Epithelial cell of prostate (primary cell): ENCODE measurements around the gene FGD5.

Experiments used
- DNase-seq: peaks from one replicate; pipeline ENCODE4 v3.0.0-alpha.2; 2011; ENCODE audit warnings: low read depth, low spot score
- H3K27ac ChIP-seq: fragments of 450-650 bp; 2 replicates; pipeline ENCODE4 v1.5.1; 2017; ENCODE audit warnings: mild to moderate bottlenecking

The FGD5 gene

DNA sequence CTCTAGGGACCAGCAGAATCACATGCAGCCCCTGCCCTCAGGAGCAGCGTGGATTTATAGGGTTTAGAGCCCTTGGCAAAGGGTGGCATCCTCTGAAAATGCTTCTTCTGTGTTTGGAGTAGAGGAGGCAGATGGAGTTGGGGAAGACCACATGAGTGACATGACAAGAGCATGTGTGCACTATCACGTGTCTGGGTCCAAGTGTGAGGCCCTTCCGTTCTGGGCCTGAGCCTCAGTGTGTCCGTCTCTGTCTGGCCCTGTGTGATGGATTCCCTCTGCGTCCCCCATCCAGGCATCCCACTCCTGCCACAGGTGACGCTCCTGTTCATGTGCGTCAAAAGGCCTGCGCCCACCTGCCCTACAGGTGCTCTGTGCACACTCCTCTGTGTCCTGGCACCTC lies 30.1 kb downstream of the FGD5 start:
- DNase-seq: no peak
- no peak overlapping the region for H3K27ac ChIP-seq

DNA sequence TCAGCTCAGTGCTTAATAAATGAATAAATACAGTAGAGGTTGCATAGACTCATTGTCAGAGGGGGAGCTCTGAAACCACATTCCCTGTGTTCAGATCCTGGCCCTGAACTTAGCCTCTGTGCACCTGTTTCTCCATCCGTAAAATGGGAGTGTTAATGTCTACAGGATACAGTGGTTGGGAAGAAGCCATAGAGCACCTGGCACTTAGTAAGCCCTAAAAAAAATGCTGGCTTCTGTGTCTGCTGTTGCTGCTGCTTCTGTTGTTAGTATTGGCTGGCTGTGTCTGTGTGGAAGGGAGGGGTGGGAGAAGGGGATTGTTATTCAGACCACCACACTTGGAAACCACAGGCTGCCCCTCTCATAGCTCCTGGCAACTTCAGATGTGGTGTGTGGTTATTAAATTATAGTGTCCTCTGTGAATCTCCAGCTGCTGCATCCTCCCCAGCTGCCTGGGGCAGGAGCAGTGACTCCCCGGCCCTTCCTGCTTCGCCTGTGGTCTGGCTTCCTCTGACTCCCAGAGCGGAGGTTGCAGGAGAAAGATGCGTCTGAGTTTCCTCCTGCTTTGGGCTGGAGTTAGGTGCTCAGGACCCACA lies 31.0 kb downstream of the FGD5 start:
- no peak overlapping the region for H3K27ac ChIP-seq
- DNase-seq: no peak

DNA sequence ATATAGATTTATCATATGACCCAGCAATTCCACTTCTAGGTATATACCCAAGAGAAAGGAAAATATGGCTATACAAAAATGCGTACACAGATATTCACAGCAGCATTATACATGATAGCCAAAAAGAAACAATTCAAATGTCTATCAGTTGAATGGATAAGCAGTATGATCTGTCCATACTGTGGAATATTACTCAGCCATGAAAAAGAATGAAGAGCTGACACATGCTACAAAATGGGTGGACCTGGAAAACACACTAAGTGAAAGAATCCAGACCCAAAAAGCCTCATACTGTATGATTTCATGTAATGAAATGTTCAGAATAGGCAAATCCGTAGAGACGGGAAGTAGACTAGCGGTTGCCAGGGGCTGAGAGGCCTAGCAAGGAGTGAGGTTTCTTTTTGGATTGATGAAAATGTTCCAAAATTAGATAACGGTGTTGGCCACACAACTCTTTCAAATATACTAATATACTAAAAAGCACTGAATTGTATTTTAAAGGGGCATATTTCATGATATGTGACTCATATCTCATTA lies 33.4 kb downstream of the FGD5 start:
- H3K27ac ChIP-seq: no peak overlapping the region
- no peak for DNase-seq

DNA sequence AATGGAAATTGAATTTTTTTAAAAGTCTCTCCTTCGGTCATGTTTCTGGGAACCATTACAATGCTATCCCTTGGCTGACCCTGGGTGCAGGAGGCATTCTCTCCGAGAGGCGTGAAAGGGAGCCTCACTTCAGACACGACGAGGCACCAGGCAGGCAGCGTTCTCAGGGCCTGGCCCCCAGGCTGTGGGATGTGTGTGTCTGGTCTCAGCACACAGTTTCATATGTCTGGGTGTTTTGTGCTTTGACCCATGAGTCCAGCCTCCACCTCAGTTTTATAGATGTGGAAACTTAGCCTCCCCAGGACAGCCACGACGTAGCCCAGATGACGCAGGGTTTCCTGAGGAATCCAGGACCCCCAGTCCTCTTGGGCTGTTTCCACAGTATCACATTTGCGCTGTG lies 34.0 kb downstream of the FGD5 start:
- no peak for DNase-seq
- no peak overlapping the region for H3K27ac ChIP-seq

DNA sequence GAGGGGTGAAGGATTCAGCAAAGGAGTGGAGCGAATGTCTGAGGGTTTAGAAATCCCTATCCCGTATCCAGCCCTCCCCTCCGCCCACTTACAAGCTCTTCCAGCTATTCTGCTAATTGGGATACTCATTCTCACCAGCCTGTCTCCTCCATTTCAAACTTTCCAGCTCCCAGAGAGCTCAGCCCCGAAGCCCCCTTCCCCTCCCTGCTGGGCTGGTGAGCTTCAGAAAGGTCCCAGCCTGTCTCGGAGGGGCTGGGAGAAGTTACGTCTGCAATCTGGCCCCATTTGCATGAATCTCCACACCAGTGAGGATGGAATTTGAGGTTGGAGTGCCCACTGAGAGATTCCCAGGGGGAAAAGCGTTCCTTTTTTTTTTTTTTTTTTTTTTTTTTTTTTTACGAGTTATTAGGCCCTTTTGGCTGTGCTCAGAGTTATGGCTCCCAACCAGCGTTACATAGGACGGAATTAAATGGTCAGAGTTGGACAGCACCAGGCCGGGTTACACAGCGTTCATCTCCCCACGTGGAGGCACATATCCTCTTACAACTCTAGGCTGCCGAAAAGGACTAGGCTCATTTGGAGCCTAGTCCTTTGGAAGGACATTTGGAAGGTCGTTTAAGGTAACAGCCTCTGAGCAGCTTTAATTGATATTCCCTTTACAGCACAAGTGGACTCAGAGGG lies 34.6 kb downstream of the FGD5 start:
- H3K27ac ChIP-seq: no peak overlapping the region
- no peak for DNase-seq

DNA sequence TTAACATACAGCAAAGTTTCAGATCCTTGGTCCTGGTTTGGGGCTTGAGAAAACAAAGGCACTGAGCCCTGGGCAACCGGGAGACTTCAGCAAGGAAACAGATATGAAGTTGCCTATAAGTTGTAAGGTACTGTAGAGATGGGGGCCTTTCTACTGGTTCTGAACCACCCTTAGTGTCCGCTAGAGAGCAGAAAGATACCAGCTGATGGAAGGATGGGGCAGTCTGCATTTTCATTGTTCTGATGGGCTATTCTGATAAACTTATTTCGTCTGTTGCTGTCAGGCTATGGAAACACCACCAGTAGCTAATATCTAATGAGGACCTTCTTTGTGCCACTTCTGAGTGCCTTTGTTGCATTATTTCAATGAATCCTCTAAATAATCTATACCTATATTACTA lies 38.7 kb downstream of the FGD5 start:
- no peak overlapping the region for H3K27ac ChIP-seq
- no peak for DNase-seq

DNA sequence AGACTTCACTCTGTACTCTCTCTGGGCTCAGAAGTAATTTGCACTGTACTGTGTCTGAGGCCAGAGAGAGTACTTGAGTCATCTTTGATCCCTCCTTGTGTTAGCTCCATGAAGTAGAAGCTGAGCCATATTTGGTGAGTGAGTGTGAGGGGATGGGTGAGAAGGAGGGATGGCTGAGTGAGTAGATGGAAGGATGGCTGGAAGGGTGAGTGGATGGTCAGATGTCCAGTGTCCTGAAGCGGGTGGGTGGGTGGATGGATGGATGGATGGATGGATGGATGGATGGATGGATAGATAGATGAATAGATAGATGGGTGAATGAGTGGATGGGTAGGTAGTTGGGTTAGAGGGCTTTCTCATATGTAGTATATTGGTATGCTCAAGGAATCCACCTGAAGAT lies 39.3 kb downstream of the FGD5 start:
- DNase-seq: no peak
- no peak overlapping the region for H3K27ac ChIP-seq

DNA sequence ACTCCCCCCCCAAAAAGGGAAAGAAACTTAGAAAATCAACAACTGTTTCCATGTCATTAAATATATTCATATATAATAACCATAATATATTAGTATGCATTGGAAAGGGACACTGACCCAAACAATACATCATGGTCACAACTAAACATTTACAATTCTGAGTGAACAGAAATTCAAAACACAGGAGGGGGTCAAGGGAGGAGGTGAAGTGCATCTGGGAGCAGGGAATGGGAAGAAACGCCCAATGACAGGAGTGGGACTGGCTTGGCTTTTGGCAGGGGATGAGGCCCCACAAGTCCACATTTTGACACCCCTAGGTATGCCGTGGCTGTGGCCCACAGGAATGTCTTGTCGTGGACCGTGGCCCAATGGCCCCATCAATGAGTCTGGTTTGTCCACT lies 41.1 kb downstream of the FGD5 start:
- H3K27ac ChIP-seq: no peak overlapping the region
- DNase-seq: no peak

DNA sequence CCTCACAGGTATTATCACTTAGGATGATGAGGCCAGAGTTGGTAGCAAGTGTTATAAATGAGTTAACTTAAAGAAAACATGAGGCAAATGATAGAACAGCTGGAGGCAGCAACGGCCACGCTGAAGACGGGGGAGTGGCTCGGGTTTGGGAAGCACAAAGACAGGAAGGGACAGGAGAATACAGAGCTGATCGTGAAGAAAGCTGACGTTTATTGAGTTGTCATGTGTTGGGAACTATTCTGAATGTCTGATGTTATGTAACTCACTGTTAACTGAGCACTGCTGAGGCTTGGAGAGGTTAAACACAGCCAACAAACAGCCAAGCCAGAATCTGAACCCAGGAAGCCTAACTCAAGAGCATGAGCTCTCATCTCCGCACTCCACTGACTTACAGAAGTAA lies 42.3 kb downstream of the FGD5 start:
- no peak for DNase-seq
- H3K27ac ChIP-seq: no peak overlapping the region

DNA sequence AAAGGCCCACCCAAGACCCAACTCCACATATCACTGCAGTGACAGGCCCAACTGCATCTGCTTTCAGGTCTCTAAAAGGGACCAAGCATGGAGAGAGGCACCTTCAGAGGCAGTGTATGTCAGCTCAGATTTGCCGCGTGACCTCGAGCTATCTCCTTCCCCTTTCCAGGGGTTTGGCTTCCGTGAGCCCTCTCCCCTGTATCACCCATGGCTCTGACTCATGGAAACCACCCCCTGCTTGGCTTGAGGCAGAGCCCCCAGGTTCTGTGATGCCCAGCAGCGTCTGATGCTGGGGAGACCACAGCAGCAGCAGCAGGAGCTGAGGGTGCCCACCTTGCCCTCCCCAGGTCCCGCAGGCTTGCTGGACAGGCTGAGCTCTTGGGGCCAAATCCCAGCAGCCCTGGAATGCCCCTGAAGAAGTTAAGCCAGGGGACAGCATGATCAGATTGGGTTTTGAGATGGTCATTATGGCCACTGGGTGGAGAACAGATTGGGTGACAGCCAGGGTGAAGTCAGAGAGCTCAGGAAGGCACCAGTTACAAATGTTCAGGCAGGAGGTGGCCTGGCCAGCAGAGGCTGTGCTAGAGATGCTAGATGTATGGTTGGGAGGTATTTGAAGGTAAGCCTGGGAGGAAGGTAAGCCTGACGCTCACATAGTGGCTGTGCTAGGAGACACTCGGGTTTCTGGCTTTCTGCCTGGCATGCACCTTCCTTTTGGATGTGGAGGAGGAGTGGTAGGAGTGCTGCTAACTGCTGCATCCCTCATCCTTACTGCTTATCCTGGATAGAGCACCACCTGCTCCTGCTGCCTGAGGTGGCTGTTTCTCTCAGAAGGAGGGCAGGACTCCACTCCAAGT lies 42.9 kb downstream of the FGD5 start:
- no peak for DNase-seq
- no peak overlapping the region for H3K27ac ChIP-seq

DNA sequence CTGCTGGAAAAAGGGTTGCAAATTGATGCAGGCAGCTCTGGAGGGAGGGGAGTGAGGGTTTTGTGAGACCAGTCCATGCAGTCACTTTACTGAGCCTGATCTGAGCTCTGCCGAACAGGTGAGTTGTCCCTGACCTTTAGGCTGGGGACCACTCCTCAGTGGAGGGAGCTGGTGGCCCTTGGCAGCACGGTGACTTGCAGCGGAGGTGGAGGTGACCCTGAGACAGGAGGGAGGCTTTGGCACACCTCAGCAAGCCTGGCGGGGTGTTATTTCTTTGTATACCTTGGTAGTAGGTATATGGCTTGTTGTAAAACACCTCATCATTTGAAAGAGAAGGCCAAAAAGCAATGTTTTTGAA lies 43.5 kb downstream of the FGD5 start:
- no peak for DNase-seq
- no peak overlapping the region for H3K27ac ChIP-seq

DNA sequence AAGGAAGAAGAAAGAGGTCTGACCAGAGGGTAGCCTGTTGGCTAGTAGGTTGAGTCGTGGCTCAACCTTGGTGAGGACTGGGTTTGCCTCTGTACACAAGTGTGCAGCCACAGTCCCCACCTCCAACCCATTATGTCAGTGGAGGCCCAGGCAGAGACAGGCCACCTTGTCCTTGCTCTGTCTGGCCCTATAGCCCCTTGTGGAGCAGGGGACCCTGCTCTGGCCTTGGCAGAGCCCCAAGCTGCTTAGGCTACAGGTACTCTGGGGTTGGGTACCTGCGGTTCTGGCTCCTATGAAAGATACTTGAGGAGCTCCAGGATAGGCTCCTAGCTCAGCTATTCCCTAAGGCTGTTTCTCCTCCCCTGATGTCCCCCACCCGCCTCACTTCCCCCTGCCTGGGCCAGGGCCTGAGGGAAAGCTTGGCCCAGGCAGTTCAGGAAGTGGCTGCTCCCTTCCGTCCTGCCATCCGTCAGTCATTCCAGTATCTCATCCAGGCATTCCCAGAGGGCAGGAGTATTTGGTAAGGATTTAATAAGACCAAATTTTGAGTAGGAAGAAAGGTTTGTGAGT lies 44.0 kb downstream of the FGD5 start:
- no peak for DNase-seq
- H3K27ac ChIP-seq: no peak overlapping the region

DNA sequence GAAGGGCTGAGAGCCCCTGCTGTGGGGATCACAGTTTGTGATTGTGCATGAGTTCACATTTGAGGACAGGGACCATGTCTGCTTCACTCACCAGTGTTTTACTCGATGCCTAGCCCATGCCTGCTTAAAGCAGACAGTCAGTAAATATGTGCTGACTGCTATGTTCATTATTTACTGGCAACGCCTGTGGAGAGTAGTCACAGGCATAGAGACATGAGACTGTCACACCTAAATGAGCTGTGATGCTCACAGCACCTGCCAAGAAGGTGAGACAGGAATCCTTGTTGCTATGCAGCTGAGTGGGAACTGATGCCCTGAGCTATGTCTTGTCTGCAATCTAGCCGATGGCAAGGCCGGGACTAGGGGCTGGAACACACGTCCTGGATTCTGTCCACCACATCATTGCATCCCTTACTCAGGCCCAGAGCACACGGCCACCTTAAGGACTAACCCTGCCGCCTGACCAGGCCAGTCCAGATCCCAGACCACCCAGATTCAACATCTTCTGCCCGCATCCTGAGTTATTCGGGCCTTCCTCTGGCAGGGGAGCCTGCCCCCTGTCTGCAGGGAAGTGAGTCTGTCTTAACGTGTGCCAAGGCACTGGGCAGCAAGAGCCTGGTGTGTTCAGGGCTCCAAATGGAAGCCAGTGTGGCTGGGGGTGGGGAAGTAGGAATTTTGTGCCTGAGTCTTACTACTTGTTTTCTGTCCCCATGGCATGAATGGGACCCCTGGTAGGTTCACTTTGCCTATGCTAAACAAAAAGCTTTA lies 44.8 kb downstream of the FGD5 start:
- no peak overlapping the region for H3K27ac ChIP-seq
- DNase-seq: no peak

DNA sequence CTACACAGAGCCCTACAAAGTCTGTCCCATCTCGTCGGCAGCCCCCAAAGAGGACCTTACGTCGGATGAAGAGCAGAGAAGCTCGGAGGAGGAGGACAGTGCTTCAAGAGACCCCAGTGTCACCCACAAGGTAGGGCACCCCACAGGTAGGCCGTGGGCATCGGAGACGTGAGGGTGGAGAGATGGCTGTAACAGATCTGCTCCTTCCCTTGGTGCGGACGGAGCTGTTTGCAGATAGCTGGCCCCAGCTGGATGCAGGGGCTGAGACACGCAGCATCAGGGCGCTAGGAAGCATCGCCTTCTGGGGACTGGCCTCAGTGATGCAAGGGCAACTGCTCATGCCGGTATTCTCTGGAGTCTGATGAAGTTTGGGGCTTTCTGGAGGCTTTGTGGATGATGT lies 45.4 kb downstream of the FGD5 start:
- no peak overlapping the region for H3K27ac ChIP-seq
- DNase-seq: no peak

DNA sequence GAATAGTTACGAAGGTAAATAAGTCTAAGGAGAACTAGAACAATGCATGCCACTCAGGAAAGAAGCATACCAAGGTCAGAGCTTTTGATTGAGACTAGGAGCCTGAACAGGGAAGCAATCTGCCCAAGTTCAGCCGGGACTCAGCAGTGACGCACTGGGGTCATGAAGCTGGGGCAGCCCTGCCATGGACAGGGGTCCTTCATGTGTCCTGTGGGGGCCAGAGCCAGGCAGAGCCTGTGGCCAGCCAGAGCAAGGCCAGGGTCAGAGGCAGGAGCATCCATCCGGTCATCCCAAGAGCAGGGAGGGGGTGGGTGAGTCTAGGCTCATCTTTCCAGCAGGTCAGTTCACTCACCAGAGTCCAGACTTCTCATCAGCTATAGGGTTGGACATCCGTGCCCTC lies 47.9 kb downstream of the FGD5 start:
- no peak overlapping the region for H3K27ac ChIP-seq
- no peak for DNase-seq

DNA sequence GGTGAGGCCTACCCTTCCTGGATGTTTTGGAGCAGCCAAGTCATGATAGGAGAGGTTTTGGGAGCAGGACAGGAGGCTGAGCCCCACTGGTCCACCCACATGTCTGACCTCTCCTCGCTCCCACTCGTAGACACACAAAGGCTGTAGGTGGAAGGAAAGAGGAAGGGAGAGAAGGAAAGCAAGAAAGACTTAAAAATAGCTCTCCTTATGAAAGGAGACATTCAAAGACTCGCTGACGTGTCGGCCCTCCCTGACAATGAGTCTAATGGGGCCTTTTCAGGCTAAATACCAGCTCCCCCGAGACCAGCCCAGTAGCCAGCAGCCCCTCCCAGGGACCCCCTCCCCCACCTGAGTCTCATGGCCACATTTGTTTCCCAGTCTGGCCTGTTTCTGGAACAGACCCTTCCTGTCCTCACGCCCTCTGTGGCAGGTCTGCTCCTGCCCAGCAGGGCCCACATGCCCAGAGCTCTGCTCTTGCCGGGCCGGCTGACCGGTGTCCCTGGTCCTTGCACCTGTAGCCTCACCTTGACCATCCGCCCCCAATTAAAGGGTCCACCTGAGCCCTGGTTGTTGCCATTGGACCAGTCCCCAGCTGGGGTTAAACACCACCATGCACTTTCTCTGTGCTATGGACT lies 49.3 kb downstream of the FGD5 start:
- no peak for DNase-seq
- no peak overlapping the region for H3K27ac ChIP-seq

DNA sequence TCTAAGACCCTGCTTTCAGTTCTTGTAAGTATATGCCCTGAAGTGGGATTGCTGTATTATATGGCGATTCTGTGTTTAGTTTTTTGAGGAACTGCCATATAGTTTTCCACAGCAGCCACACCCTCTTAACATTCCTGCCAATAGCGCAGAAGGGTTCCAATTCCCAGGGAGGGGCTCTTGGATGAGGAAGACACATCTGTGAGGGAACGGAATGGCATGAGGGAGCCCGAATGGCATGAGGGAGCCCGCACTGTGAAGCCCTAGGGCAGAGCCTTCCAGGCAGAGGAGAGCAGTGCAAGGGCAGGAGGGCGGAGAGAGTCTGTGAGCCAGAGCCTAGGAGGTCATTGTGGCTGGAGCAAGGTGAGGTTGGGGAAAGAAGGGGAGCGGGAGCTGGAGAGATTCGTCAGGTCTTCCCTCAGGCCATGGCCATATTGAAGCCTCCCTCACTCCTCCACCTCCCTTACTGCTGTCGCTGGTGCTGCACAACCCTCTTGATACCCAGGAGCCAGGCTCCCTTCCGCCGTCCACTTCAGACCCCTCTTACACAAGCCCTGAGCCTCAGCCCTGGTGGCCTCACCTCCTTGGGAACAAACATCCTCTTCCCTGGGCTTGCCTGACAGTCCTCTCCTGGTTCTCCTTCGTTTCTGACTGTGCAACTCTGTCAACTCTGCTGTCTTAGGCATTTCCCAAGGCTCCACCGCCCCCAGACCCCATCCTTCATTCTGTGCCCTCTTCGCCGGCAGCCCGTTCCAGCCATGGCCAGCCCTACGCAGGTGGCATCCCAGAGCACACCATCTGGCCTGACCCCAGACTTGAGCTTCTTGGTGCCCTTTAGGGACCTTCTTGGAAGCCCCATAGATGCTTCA lies 51.4 kb downstream of the FGD5 start:
- no peak overlapping the region for H3K27ac ChIP-seq
- no peak for DNase-seq

DNA sequence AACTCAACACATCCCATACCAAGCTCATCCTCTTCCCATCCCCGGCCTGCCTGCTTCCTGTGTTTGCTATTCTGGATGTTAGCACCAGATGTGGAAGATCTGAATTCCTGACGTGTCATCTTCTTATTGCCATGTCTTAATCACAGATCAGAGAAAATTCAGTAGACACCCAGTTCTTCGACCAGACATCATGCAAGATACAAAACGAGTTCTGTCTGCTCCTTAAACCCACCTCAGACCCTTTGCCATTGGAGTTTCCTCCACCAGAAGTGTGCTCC lies 52.0 kb downstream of the FGD5 start:
- H3K27ac ChIP-seq: no peak overlapping the region
- DNase-seq: no peak
